Measurements from ENCODE around the gene LIPT1. TPM values are rescaled to one million over a fixed set of nuclear protein-coding genes. Genes with fewer than 3 reads are reported as not detected.
A peak's percentile ranks its signal among the peaks of the same experiment; 100 is the strongest.

LIPT1 gene
- total and polyA plus RNA-seq, 5 donors, result 5.8 to 12.4 (median 7.1) TPM

DNA sequence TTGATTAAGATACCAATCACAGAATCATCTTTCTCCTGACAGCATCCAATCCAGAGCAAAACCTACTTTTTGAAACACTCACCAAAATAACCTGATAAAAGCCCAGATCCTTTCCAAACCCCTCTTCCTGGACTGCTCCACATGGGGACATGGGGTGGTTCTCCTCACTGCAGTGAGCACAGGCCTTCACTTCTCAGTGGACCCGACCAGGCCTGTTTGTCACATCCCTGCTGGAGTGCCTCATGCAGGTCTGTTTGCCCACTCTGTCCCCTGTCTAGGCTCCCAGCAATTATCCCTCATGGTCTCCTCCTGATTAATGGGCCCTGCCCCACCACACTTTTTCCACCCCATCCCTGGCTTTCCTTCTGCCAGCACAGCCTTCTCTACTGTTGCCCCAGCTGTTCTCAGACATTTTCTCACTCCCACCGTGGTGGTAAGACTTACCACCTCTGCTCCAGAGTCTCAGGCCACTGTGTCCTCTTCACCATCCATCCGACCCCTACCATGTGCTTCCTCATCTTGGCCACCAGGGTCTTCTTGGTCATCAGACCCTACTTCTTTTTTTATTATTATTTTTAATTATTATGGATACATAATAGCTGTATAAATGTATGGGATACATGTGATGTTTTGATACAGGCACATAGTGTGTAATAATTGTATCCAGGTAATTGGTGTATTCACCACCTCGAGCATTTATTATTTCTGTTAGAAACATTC lies 47.4 kb downstream of the LIPT1 start:
- 92% methylated on average over 4 of the region's 4 CpGs for WGBS
- H3K4me3 ChIP-seq (ENCODE audit: low read length), result no peak overlapping the region
- no peaks in the 10 kb centered on the region for H3K27me3 ChIP-seq (ENCODE audit: control insufficient read depth, insufficient read depth)
- DNase-seq, result no peak
- intact Hi-C loops (cut with DNase I), result no loop called here
- H3K27ac ChIP-seq (ENCODE audit: low read length), result no peak overlapping the region
- ATAC-seq, result peak in 1 of 2 donors; percentile 25
- H3K4me1 ChIP-seq (ENCODE audit: control insufficient read depth, insufficient read depth, low read length), result no peaks in the 10 kb centered on the region
- no peaks in the 10 kb centered on the region for H3K9me3 ChIP-seq (ENCODE audit: control insufficient read depth, low read length)

DNA sequence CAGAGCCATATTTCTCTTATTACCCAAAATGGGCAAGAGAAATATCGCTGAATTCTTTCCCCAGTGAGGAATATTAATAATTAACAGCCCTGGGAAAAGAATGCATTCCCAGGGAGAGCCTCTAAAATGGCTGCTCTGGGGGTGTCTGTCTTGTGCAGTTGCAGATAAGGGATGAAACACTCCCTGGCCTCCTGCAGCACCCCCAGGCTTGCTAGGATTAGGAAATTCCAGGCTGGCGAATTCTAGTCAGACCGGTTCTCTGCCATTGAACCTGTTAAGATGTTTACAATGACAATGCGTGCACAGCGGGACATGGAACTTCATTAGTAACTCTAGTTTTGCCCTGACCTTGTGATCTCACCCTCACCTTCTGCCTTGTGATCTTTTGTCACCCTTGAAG lies 50.7 kb downstream of the LIPT1 start:
- Histone ChIP-seq H3K27ac (ENCODE audit: low read length) (no peak overlapping the region), H3K9me3 (ENCODE audit: control insufficient read depth, low read length) (no peaks in the 10 kb centered on the region), H3K4me1 (ENCODE audit: control insufficient read depth, insufficient read depth, low read length) (no peaks in the 10 kb centered on the region), H3K4me3 (ENCODE audit: low read length) (no peak overlapping the region), H3K27me3 (ENCODE audit: control insufficient read depth, insufficient read depth) (no peaks in the 10 kb centered on the region)
- ATAC-seq (no peak), DNase-seq (no peak)
- 92% methylated on average over 5 of the region's 5 CpGs for WGBS
- intact Hi-C loops (cut with DNase I), result no loop called here

Other genes starting within 250 kb of the LIPT1 start
- gene CRACDL, start 218.7 kb upstream of the LIPT1 start, total RNA-seq, result 1 to 10 TPM; 4.7 to 5.7 (median 5.1) TPM
- gene CRACDL, start 218.7 kb upstream of the LIPT1 start, polyA plus RNA-seq, result 2.7 TPM
- under 1 TPM in 2 of 4 donors, not detected in 2; 0.18 to 0.43 TPM for gene C2orf15, start 13.3 kb upstream of the LIPT1 start, total RNA-seq
- 0.25 TPM for gene C2orf15, start 13.3 kb upstream of the LIPT1 start, polyA plus RNA-seq
- 1 to 10 TPM; 4.2 to 5.2 (median 4.7) TPM for gene TSGA10, start within 50 bp of the LIPT1 start, total RNA-seq
- 2.5 TPM for gene TSGA10, start within 50 bp of the LIPT1 start, polyA plus RNA-seq
- 10 to 100 TPM; 10.4 to 20.6 (median 12.0) TPM for gene MITD1, start 26.1 kb downstream of the LIPT1 start, total RNA-seq
- 22.4 TPM for gene MITD1, start 26.1 kb downstream of the LIPT1 start, polyA plus RNA-seq
- 10 to 100 TPM; 21.3 to 29.6 (median 27.1) TPM for gene MRPL30, start 26.2 kb downstream of the LIPT1 start, total RNA-seq
- 24.2 TPM for gene MRPL30, start 26.2 kb downstream of the LIPT1 start, polyA plus RNA-seq
- gene LYG2, start 100.7 kb downstream of the LIPT1 start, total RNA-seq, result not detected
- not detected for gene LYG2, start 100.7 kb downstream of the LIPT1 start, polyA plus RNA-seq
- gene LYG1, start 146.2 kb downstream of the LIPT1 start, total RNA-seq, result under 1 TPM in 3 of 4 donors, not detected in 1; 0.40 to 0.72 (median 0.65) TPM
- 0.84 TPM for gene LYG1, start 146.2 kb downstream of the LIPT1 start, polyA plus RNA-seq
- gene TXNDC9, start 181.4 kb downstream of the LIPT1 start, total RNA-seq, result 10 to 100 TPM; 18.7 to 22.4 (median 20.2) TPM
- gene TXNDC9, start 181.4 kb downstream of the LIPT1 start, polyA plus RNA-seq, result 22.5 TPM
- gene EIF5B, start 182.4 kb downstream of the LIPT1 start, total RNA-seq, result 10 to 100 TPM; 67.1 to 79.9 (median 71.9) TPM
- gene EIF5B, start 182.4 kb downstream of the LIPT1 start, polyA plus RNA-seq, result 71.6 TPM